SK-N-MC (cell line): Measurements from ENCODE around the gene SPRED3.

Source experiments
- EZH2 ChIP-seq: fragments of 200-600 bp; sonication (generic); IDR thresholded peaks from one replicate; pipeline ENCODE4 v1.6.1; 2017; ENCODE audit warnings: antibody characterized with exemption
- FOXP2 ChIP-seq: optimal IDR thresholded peaks from 2 replicates; pipeline ENCODE3; 2011; ENCODE audit warnings: mild to moderate bottlenecking, moderate library complexity; ENCODE audit not compliant: insufficient read depth; ENCODE audit errors: extremely low read length, control extremely low read depth
- POLR2AphosphoS5 ChIP-seq: IDR thresholded peaks from 2 replicates; pipeline ENCODE4 v1.6.1; 2012; ENCODE audit warnings: mild to moderate bottlenecking, low read depth, low read length, borderline replicate concordance

DNA sequence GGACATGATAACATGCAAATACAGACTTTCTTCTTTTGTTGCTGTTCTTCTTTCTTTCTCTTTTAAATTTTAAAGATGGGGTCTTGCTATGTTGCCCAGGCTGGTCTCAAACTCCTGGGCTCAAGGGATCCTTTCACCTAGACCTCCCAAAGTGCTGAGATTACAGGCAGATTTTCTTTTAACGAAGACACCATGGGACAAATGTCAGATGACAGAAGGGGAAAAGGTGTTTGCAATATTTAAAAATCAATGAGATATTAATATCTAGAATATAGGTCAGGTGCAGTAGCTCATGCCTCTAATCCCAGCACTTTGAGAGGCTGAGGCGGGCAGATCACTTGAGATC lies 41.3 kb downstream of the SPRED3 start:
- TF ChIP-seq POLR2AphosphoS5 (no peak), EZH2 (no peak), FOXP2 (no peak)
